Nephron (organoid): ENCODE measurements around the gene COG5.

ENCODE experiments used
- H3K27ac Mint-ChIP-seq, 3 experiments: 2 replicates each; pipeline ENCODE4 v1.8.0; 2020; ENCODE audit warnings: mixed read lengths in 3 of 3, mild to moderate bottlenecking in 2 of 3, moderate library complexity in 1 of 3
- H3K27me3 Mint-ChIP-seq: 2 replicates; pipeline ENCODE4 v1.8.0; 2021; ENCODE audit warnings: low read depth, mild to moderate bottlenecking, moderate library complexity, mixed read lengths
- H3K36me3 Mint-ChIP-seq: 2 replicates; pipeline ENCODE4 v1.8.0; 2020; ENCODE audit warnings: low read depth, mixed read lengths
- H3K4me1 Mint-ChIP-seq: 2 replicates; pipeline ENCODE4 v1.8.0; 2020; ENCODE audit warnings: mixed read lengths
- H3K4me3 Mint-ChIP-seq, 3 experiments: 2 replicates each; pipeline ENCODE4 v1.8.0; 2020; ENCODE audit warnings: mild to moderate bottlenecking in 3 of 3, mixed read lengths in 3 of 3, moderate library complexity in 2 of 3
- H3K9me3 Mint-ChIP-seq: 2 replicates; pipeline ENCODE4 v1.8.0; 2020; ENCODE audit warnings: mixed read lengths
- CTCF ChIP-seq, 3 experiments: fragments of 200-600 bp; sonication (generic); IDR thresholded peaks; one replicate each; pipeline ENCODE4 v1.5.0; 2021; ENCODE audit warnings: antibody characterized with exemption in 3 of 3; ENCODE audit not compliant: unreplicated experiment in 3 of 3

The COG5 gene

GRCh38 chr7:107474104-107474521 lies 89.6 kb downstream of the COG5 start:
- H3K4me1 Mint-ChIP-seq = peaks cover 4% of the 10 kb centered on the region

GRCh38 chr7:107472116-107472515 lies 91.6 kb downstream of the COG5 start:
- no peak for TF ChIP-seq CTCF (IDR thresholded peaks at IDR 0.05; ENCODE audit: unreplicated experiment in 3 of 3)
- no peaks in the 10 kb centered on the region for H3K36me3 Mint-ChIP-seq
- H3K27ac Mint-ChIP-seq = no peak overlapping the region
- no peak overlapping the region for H3K4me3 Mint-ChIP-seq
- H3K27me3 Mint-ChIP-seq = no peaks in the 10 kb centered on the region
- H3K9me3 Mint-ChIP-seq = no peaks in the 10 kb centered on the region
- H3K4me1 Mint-ChIP-seq = peaks cover 4% of the 10 kb centered on the region

More at GRCh38 chr7:107474104-107474521, 89.6 kb downstream of the COG5 start:
- no peak overlapping the region for H3K27ac Mint-ChIP-seq
- no peaks in the 10 kb centered on the region for H3K9me3 Mint-ChIP-seq
- no peak for TF ChIP-seq CTCF (IDR thresholded peaks at IDR 0.05; ENCODE audit: unreplicated experiment in 3 of 3)
- H3K27me3 Mint-ChIP-seq = no peaks in the 10 kb centered on the region
- H3K4me3 Mint-ChIP-seq = no peak overlapping the region
- no peaks in the 10 kb centered on the region for H3K36me3 Mint-ChIP-seq

- H3K27me3 Mint-ChIP-seq = no peaks in the 10 kb centered on the region
- H3K4me3 Mint-ChIP-seq = peak overlapping the region in 1 of 3 experiments; percentile 49
- no peaks in the 10 kb centered on the region for H3K9me3 Mint-ChIP-seq
- H3K36me3 Mint-ChIP-seq = no peaks in the 10 kb centered on the region
- H3K27ac Mint-ChIP-seq = no peak overlapping the region
- TF ChIP-seq CTCF (IDR thresholded peaks at IDR 0.05; ENCODE audit: unreplicated experiment in 3 of 3) = no peak
- peaks cover 4% of the 10 kb centered on the region for H3K4me1 Mint-ChIP-seq
These were observed 92.2 kb downstream of the COG5 start for GRCh38 chr7:107471292-107472070.

GRCh38 chr7:107469929-107470328 lies 93.8 kb downstream of the COG5 start, which contains the start of gene GPR22:
TSS of gene GPR22 (plus strand) at chr7:107470057. CDS start at chr7:107474061, 4,004 bp downstream.
- no peak for TF ChIP-seq CTCF (IDR thresholded peaks at IDR 0.05; ENCODE audit: unreplicated experiment in 3 of 3)
- Mint-ChIP-seq H3K9me3 (no peaks in the 10 kb centered on the region), H3K27ac (no peak within 1 kb of the TSS), H3K27me3 (no peaks in the 10 kb centered on the region), H3K4me3 (no peak within 1 kb of the TSS), H3K4me1 (peaks cover 4% of the 10 kb centered on the region), H3K36me3 (no peaks in the 10 kb centered on the region)

- Mint-ChIP-seq H3K4me3 (no peak overlapping the region), H3K4me1 (peaks cover 4% of the 10 kb centered on the region), H3K27me3 (no peaks in the 10 kb centered on the region), H3K27ac (no peak overlapping the region), H3K36me3 (no peaks in the 10 kb centered on the region), H3K9me3 (no peaks in the 10 kb centered on the region)
- no peak for TF ChIP-seq CTCF (IDR thresholded peaks at IDR 0.05; ENCODE audit: unreplicated experiment in 3 of 3)
These were observed 94.9 kb downstream of the COG5 start for GRCh38 chr7:107468824-107469223.

- Mint-ChIP-seq H3K9me3 (no peaks in the 10 kb centered on the region), H3K4me1 (peaks cover 4% of the 10 kb centered on the region), H3K4me3 (no peak overlapping the region)
These were observed 95.7 kb downstream of the COG5 start for GRCh38 chr7:107467972-107468371.

More at GRCh38 chr7:107467972-107468371, 95.7 kb downstream of the COG5 start:
- Mint-ChIP-seq H3K27ac (no peak overlapping the region), H3K27me3 (no peaks in the 10 kb centered on the region), H3K36me3 (no peaks in the 10 kb centered on the region)
- TF ChIP-seq CTCF (IDR thresholded peaks at IDR 0.05; ENCODE audit: unreplicated experiment in 3 of 3) = no peak
